Neural cell (in vitro differentiated cells): ENCODE data around the gene CCDC174. TPM values are rescaled to one million over a fixed set of nuclear protein-coding genes. Genes with fewer than 3 reads are reported as not detected.

Source experiments
- H2AFZ ChIP-seq: fragments of 200-600, 300-800 bp; sonication (generic), shearing (Covaris generic); 2 replicates; pipeline ENCODE4 v1.6.0; 2014; ENCODE audit warnings: low read depth, mild to moderate bottlenecking, antibody characterized with exemption, low read length, moderate library complexity
- H3F3A ChIP-seq: fragments of 200-600 bp; shearing (Covaris generic); 2 replicates; pipeline ENCODE4 v1.6.1; 2016; ENCODE audit warnings: mild to moderate bottlenecking, moderate library complexity, mixed read lengths, antibody characterized with exemption, low read length; ENCODE audit not compliant: insufficient read depth, poor library complexity, severe bottlenecking
- H3K27ac ChIP-seq: fragments of 200-600, 300-800 bp; sonication (generic), shearing (Covaris generic); 2 replicates; pipeline ENCODE4 v1.5.1; 2014; ENCODE audit warnings: mild to moderate bottlenecking, low read length, moderate library complexity
- H3K27me3 ChIP-seq: fragments of 300-800, 200-600 bp; sonication (generic), shearing (Covaris generic); 2 replicates; pipeline ENCODE4 v1.6.0; 2014; ENCODE audit warnings: mild to moderate bottlenecking, low read depth, low read length, moderate library complexity; ENCODE audit not compliant: insufficient read depth
- H3K36me3 ChIP-seq: fragments of 300-800, 200-600 bp; sonication (generic), shearing (Covaris generic); 2 replicates; pipeline ENCODE4 v1.5.1; 2014; ENCODE audit warnings: mild to moderate bottlenecking, antibody characterized with exemption, low read length, moderate library complexity; ENCODE audit not compliant: insufficient read depth
- H3K4me2 ChIP-seq: fragments of 300-800, 200-600 bp; sonication (generic), shearing (Covaris generic); 2 replicates; pipeline ENCODE4 v1.6.0; 2014; ENCODE audit warnings: mild to moderate bottlenecking, low read length
- H3K4me3 ChIP-seq: fragments of 300-800, 200-600 bp; sonication (generic), shearing (Covaris generic); 2 replicates; pipeline ENCODE4 v1.5.1; 2014; ENCODE audit warnings: mild to moderate bottlenecking, low read length, moderate library complexity
- H3K79me2 ChIP-seq: fragments of 200-600 bp; shearing (Covaris generic); replicated peaks from 2 replicates; pipeline ENCODE4 v1.6.0; 2014; ENCODE audit warnings: mild to moderate bottlenecking, low read length, moderate library complexity; ENCODE audit not compliant: insufficient read depth
- H3K9ac ChIP-seq: fragments of 300-800, 200-600 bp; sonication (generic), shearing (Covaris generic); 2 replicates; pipeline ENCODE4 v1.6.1; 2016; ENCODE audit warnings: mild to moderate bottlenecking, low read length, mixed read lengths
- H3K9me2 ChIP-seq: fragments of 200-600 bp; shearing (Covaris generic); 2 replicates; pipeline ENCODE4 v1.6.1; 2016; ENCODE audit warnings: mild to moderate bottlenecking, low read length, mixed read lengths; ENCODE audit not compliant: insufficient read depth
- H3K9me3 ChIP-seq: fragments of 200-600, 300-800 bp; sonication (generic), shearing (Covaris generic); 2 replicates; pipeline ENCODE4 v1.6.1; 2016; ENCODE audit warnings: mild to moderate bottlenecking, mixed run types, low read length, moderate library complexity, mixed read lengths
- H4K20me1 ChIP-seq: fragments of 200-600 bp; shearing (Covaris generic); 2 replicates; pipeline ENCODE4 v1.6.1; 2016; ENCODE audit warnings: mild to moderate bottlenecking, mixed run types; ENCODE audit not compliant: insufficient read depth
- CTCF ChIP-seq: fragments of 450-650 bp; IDR thresholded peaks from 2 replicates; pipeline ENCODE4 v1.5.1; 2014; ENCODE audit warnings: antibody characterized with exemption, mild to moderate bottlenecking, moderate library complexity; ENCODE audit not compliant: poor library complexity, severe bottlenecking
- EP300 ChIP-seq: fragments of 450-650 bp; conservative IDR thresholded peaks from 2 replicates; pipeline ENCODE4 v1.6.1; 2014; ENCODE audit warnings: antibody characterized with exemption, mild to moderate bottlenecking, moderate library complexity; ENCODE audit not compliant: poor library complexity, severe bottlenecking
- EZH2 ChIP-seq: fragments of 200-600, 300-800 bp; shearing (Covaris generic), sonication (generic); IDR thresholded peaks from 2 replicates; pipeline ENCODE4 v1.6.1; 2014; ENCODE audit warnings: antibody characterized with exemption, low read length, borderline replicate concordance, mild to moderate bottlenecking; ENCODE audit not compliant: insufficient read depth, poor library complexity, severe bottlenecking
- MXI1 ChIP-seq: fragments of 450-650 bp; conservative IDR thresholded peaks from 2 replicates; pipeline ENCODE4 v1.6.1; 2014; ENCODE audit warnings: antibody characterized with exemption, mild to moderate bottlenecking; ENCODE audit not compliant: poor library complexity, severe bottlenecking
- POLR2AphosphoS5 ChIP-seq: IDR thresholded peaks from 2 replicates; pipeline ENCODE4 v1.6.1; 2012
- RAD21 ChIP-seq: fragments of 450-650 bp; conservative IDR thresholded peaks from 2 replicates; pipeline ENCODE4 v1.6.1; 2014; ENCODE audit warnings: antibody characterized with exemption, mild to moderate bottlenecking, moderate library complexity
- REST ChIP-seq: IDR thresholded peaks from 2 replicates; pipeline ENCODE4 v1.6.1; 2012; ENCODE audit warnings: borderline replicate concordance
- SMC3 ChIP-seq: fragments of 450-650 bp; conservative IDR thresholded peaks from 2 replicates; pipeline ENCODE4 v1.6.1; 2014; ENCODE audit warnings: antibody characterized with exemption, mild to moderate bottlenecking, moderate library complexity; ENCODE audit not compliant: poor library complexity
- TAF1 ChIP-seq: IDR thresholded peaks from 2 replicates; pipeline ENCODE4 v1.6.1; 2012; ENCODE audit warnings: low read depth
- polyA plus RNA-seq: library from polyadenylated mRNA; depleted of rRNA; stranded (reverse); fragments of >200 nt; gene quantifications from 2 replicates; pipeline ENCODE4 v1.2.3, GENCODE V29; 2014

Gene CCDC174
- polyA plus RNA-seq, 1 donor from 2014 or later = 18.0 TPM

GRCh38 chr3:14646131-14646573 is 5.4 kb upstream of the CCDC174 start:
- no peaks in the 10 kb centered on the region for H3K79me2 ChIP-seq
- H3K27ac ChIP-seq = no peak overlapping the region
- no peaks in the 10 kb centered on the region for H3K36me3 ChIP-seq
- TF ChIP-seq SMC3 (no peak), TAF1 (no peak), POLR2AphosphoS5 (no peak), RAD21 (no peak)
- H3F3A ChIP-seq = peaks cover 4% of the 10 kb centered on the region
- H2AFZ ChIP-seq = no peak overlapping the region
- no peaks in the 10 kb centered on the region for H3K9me2 ChIP-seq
- H3K4me3 ChIP-seq = no peak overlapping the region
- H3K4me2 ChIP-seq = no peak overlapping the region
- H3K9me3 ChIP-seq = no peaks in the 10 kb centered on the region
- no peaks in the 10 kb centered on the region for H4K20me1 ChIP-seq
- H3K27me3 ChIP-seq = no peaks in the 10 kb centered on the region
- no peak overlapping the region for H3K9ac ChIP-seq

- no peaks in the 10 kb centered on the region for H3K9me2 ChIP-seq
- peaks cover under 1% of the 10 kb centered on the region for H3K79me2 ChIP-seq
- no peak overlapping the region for H3K27ac ChIP-seq
- peaks cover 4% of the 10 kb centered on the region for H3F3A ChIP-seq
- H3K27me3 ChIP-seq = no peaks in the 10 kb centered on the region
- H3K9ac ChIP-seq = no peak overlapping the region
- H3K4me3 ChIP-seq = no peak overlapping the region
- H2AFZ ChIP-seq = no peak overlapping the region
- no peak overlapping the region for H3K4me2 ChIP-seq
- H3K36me3 ChIP-seq = no peaks in the 10 kb centered on the region
- no peak for TF ChIP-seq EP300
- no peak for TF ChIP-seq EZH2
- no peak for TF ChIP-seq RAD21
- no peak for TF ChIP-seq CTCF
- TF ChIP-seq REST = no peak
- no peak for TF ChIP-seq POLR2AphosphoS5
- no peak for TF ChIP-seq SMC3
- no peak for TF ChIP-seq MXI1
- no peak for TF ChIP-seq TAF1
- H4K20me1 ChIP-seq = no peaks in the 10 kb centered on the region
- H3K9me3 ChIP-seq = no peaks in the 10 kb centered on the region
Observed at GRCh38 chr3:14646589-14647413, 4.8 kb upstream of the CCDC174 start.
